RWPE2 (cell line): Measurements from ENCODE around the gene KNG1.

ENCODE experiments used
- ATAC-seq: fragments of 200-7000 bp; cut with Tn5 transposase; 3 replicates; pipeline ENCODE4 v1.9.1; 2021; ENCODE audit warnings: low read depth
- DNase-seq: peaks from one replicate; pipeline ENCODE4 v3.0.0-alpha.2; 2020; ENCODE audit warnings: low spot score
- H3K27ac ChIP-seq: fragments of 450-650 bp; 2 replicates; pipeline ENCODE4 v1.5.1; 2017; ENCODE audit warnings: mild to moderate bottlenecking; ENCODE audit not compliant: poor library complexity, severe bottlenecking
- H3K27me3 ChIP-seq: fragments of 250-450 bp; sonication (Bioruptor Pico); 2 replicates; pipeline ENCODE4 v1.5.1; 2021; ENCODE audit warnings: mild to moderate bottlenecking, moderate library complexity; ENCODE audit not compliant: insufficient read depth, poor library complexity, severe bottlenecking
- H3K36me3 ChIP-seq: fragments of 250-450 bp; sonication (Bioruptor Pico); 2 replicates; pipeline ENCODE4 v1.5.1; 2020; ENCODE audit warnings: low read depth, mild to moderate bottlenecking, moderate library complexity
- H3K4me1 ChIP-seq: fragments of 250-450 bp; sonication (Bioruptor Pico); 2 replicates; pipeline ENCODE4 v1.5.1; 2021; ENCODE audit warnings: mild to moderate bottlenecking, moderate library complexity; ENCODE audit not compliant: insufficient read depth, poor library complexity, severe bottlenecking
- H3K4me3 ChIP-seq: fragments of 250-450 bp; sonication (Bioruptor Pico); 2 replicates; pipeline ENCODE4 v1.5.1; 2021; ENCODE audit warnings: mild to moderate bottlenecking, moderate library complexity; ENCODE audit not compliant: severe bottlenecking
- H3K9me3 ChIP-seq: fragments of 250-450 bp; sonication (Bioruptor Pico); 2 replicates; pipeline ENCODE4 v1.5.1; 2021; ENCODE audit warnings: mild to moderate bottlenecking, moderate library complexity; ENCODE audit not compliant: severe bottlenecking
- CTCF ChIP-seq: fragments of 450-650 bp; IDR thresholded peaks from one replicate; pipeline ENCODE4 v1.5.1; 2017; ENCODE audit warnings: mild to moderate bottlenecking, moderate library complexity; ENCODE audit not compliant: poor library complexity, severe bottlenecking

Gene KNG1

GRCh38 chr3:186757686-186758220 is 40.6 kb downstream of the KNG1 start:
- no peaks in the 10 kb centered on the region for H3K9me3 ChIP-seq
- no peak for ATAC-seq
- H3K27me3 ChIP-seq, result no peaks in the 10 kb centered on the region
- peaks cover 22% of the 10 kb centered on the region for H3K4me1 ChIP-seq
- no peak overlapping the region for H3K4me3 ChIP-seq
- no peak for TF ChIP-seq CTCF
- no peak for DNase-seq
- no peak overlapping the region for H3K27ac ChIP-seq
- no peaks in the 10 kb centered on the region for H3K36me3 ChIP-seq

GRCh38 chr3:186759231-186759930 is 42.2 kb downstream of the KNG1 start:
- no peak overlapping the region for H3K27ac ChIP-seq
- no peak for DNase-seq
- H3K4me1 ChIP-seq, result peaks cover 11% of the 10 kb centered on the region
- H3K27me3 ChIP-seq, result no peaks in the 10 kb centered on the region
- H3K9me3 ChIP-seq, result no peaks in the 10 kb centered on the region
- no peaks in the 10 kb centered on the region for H3K36me3 ChIP-seq
- ATAC-seq, result no peak
- no peak for TF ChIP-seq CTCF
- no peak overlapping the region for H3K4me3 ChIP-seq

- H3K27ac ChIP-seq, result peak overlapping the region; percentile 17
- H3K36me3 ChIP-seq, result no peaks in the 10 kb centered on the region
- no peak overlapping the region for H3K4me3 ChIP-seq
- H3K27me3 ChIP-seq, result no peaks in the 10 kb centered on the region
- ATAC-seq (peak; percentile 91), DNase-seq (no peak)
- H3K9me3 ChIP-seq, result no peaks in the 10 kb centered on the region
- peaks cover 10% of the 10 kb centered on the region for H3K4me1 ChIP-seq
- no peak for TF ChIP-seq CTCF
Measured at GRCh38 chr3:186760141-186760833, 43.1 kb downstream of the KNG1 start.

- TF ChIP-seq CTCF, result no peak
- H3K27me3 ChIP-seq, result no peaks in the 10 kb centered on the region
- H3K36me3 ChIP-seq, result no peaks in the 10 kb centered on the region
- H3K4me1 ChIP-seq, result peaks cover 10% of the 10 kb centered on the region
- DNase-seq (no peak), ATAC-seq (no peak)
- H3K27ac ChIP-seq, result peak overlapping the region; percentile 17
- no peak overlapping the region for H3K4me3 ChIP-seq
- no peaks in the 10 kb centered on the region for H3K9me3 ChIP-seq
Measured at GRCh38 chr3:186760897-186761447, 43.8 kb downstream of the KNG1 start.
